ENCODE results near the gene CDKL2.
"Not testable (repeated sequence)": the region's sequence is repeated elsewhere in the genome, so short reads cannot be mapped to it uniquely, and the experiment has no call there.

The CDKL2 gene

GRCh38 chr4:75547647-75548387, 82.5 kb downstream of the CDKL2 start:
- FAIRE-seq, result no peak

- no peak for FAIRE-seq
Measured at GRCh38 chr4:75545526-75545925, 84.8 kb downstream of the CDKL2 start.

DNA sequence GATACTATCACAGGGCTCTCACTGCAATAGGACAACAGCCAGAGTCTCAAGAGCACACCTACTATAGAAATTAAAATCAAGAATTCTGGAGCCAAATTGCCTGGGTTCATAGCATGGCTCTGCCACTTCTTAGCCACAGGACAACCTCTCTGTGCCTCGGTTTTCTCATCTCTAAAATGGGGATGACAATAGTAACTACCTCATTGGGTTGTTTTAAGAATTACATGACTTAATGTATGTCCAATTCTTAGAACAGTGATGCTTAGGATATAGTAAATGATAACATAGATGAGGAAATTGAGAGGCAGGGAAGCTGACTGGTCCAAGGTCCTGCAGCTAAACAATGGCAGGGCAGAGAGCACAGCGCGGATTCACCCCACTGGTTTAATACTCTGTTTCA, 85.5 kb downstream of the CDKL2 start:
- no peak for FAIRE-seq

DNA sequence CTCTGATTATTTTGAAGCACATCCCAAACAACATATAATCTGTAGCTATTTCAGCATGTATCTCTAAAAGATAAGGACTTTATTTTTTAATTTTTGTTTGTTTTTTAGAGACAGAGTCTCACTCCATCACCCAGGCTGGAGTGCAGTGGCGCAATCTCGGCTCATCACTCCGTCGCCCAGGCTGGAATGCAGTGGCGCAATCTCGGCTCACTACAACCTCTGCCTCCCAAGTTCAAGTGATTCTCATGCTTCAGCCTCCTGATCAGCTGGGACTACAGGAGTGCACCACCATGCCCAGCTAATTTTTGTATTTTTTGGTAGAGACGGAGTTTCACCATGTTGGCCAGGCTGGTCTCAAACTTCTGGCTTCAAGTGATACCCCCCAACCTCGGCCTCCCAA, 86.1 kb downstream of the CDKL2 start:
- not testable (repeated sequence) for FAIRE-seq

- FAIRE-seq, result no peak
Measured at GRCh38 chr4:75542824-75543223, 87.5 kb downstream of the CDKL2 start.

DNA sequence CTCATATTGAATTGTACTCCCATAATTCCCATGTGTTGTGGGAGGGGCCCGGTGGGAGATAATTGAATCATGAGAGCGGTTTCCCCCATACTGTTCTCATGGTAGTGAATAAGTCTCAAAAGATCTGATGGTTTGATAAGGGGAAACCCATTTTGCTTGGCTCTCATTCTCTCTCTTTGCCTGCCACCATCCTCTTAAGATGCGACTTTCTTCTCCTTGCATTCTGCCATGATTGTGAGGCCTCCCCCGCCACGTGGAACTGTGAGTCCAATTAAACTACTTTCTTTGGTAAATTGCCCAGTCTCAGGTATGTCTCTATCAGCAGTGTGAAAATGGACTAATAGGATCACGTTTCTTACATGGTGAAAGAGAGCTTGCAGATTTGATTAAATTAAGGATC, 93.0 kb downstream of the CDKL2 start:
- FAIRE-seq, result not testable (repeated sequence)

DNA sequence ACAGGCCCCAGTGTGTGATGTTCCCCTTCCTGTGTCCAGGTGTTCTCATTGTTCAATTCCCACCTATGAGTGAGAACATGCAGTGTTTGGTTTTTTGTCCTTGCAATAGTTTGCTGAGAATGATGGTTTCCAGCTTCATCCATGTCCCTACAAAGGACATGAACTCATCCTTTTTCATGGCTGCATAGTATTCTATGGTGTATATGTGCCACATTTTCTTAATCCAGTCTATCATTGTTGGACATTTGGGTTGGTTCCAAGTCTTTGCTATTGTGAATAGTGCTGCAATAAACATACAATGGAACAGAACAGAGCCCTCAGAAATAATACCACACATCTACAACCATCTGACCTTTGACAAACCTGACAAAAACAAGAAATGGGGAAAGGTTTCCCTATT, 96.4 kb downstream of the CDKL2 start:
- not testable (repeated sequence) for FAIRE-seq

- not testable (repeated sequence) for FAIRE-seq
Measured at GRCh38 chr4:75533339-75533887, 96.9 kb downstream of the CDKL2 start.

- not testable (repeated sequence) for FAIRE-seq
Measured at GRCh38 chr4:75531536-75532143, 98.7 kb downstream of the CDKL2 start.

GRCh38 chr4:75530556-75531322, 99.6 kb downstream of the CDKL2 start:
- no peak for FAIRE-seq
